D721Med (cell line): ENCODE measurements around the gene PCBP2.

Experiments used
- DNase-seq: peaks from one replicate; pipeline ENCODE4 v3.0.0; 2011; ENCODE audit warnings: low spot score; ENCODE audit not compliant: insufficient read length
- FAIRE-seq: peaks from 2 replicates; lab custom pipeline; 2011; peaks lifted over from hg19 to GRCh38; lab: Jason Lieb, UNC
- CTCF ChIP-seq: IDR thresholded peaks from 2 replicates; pipeline ENCODE4 v1.5.1; 2012; ENCODE audit warnings: mild to moderate bottlenecking, control low read depth; ENCODE audit not compliant: insufficient read depth; ENCODE audit errors: missing control alignments

Gene PCBP2

GRCh38 chr12:53483225-53483978 lies 31.5 kb downstream of the PCBP2 start:
- no peak for TF ChIP-seq CTCF
- DNase-seq (no peak), FAIRE-seq (no peak)

GRCh38 chr12:53483979-53484377 lies 32.1 kb downstream of the PCBP2 start:
- no peak for TF ChIP-seq CTCF
- no peak for FAIRE-seq
- DNase-seq, result no peak

GRCh38 chr12:53484686-53485575 lies 33.0 kb downstream of the PCBP2 start:
- FAIRE-seq, result no peak

GRCh38 chr12:53485955-53486735 lies 34.2 kb downstream of the PCBP2 start:
- TF ChIP-seq CTCF, result no peak
- FAIRE-seq, result no peak
- DNase-seq, result no peak

More at GRCh38 chr12:53484686-53485575, 33.0 kb downstream of the PCBP2 start:
- TF ChIP-seq CTCF, result no peak
- DNase-seq, result no peak

GRCh38 chr12:53486736-53487487 lies 35.0 kb downstream of the PCBP2 start:
- DNase-seq (no peak), FAIRE-seq (no peak)
- TF ChIP-seq CTCF, result no peak

- FAIRE-seq, result no peak
- no peak for TF ChIP-seq CTCF
- no peak for DNase-seq
Measured at GRCh38 chr12:53489242-53489864, 37.5 kb downstream of the PCBP2 start.
